ENCODE results near the gene C1orf167.
"Not testable (repeated sequence)": the region's sequence is repeated elsewhere in the genome, so short reads cannot be mapped to it uniquely, and the experiment has no call there.

The C1orf167 gene

GRCh38 chr1:11799099-11799498 is 37.1 kb downstream of the C1orf167 start:
- FAIRE-seq (no peak), DNase-seq (ENCODE audit: insufficient read length, low spot score) (no peak)
- TF ChIP-seq, protein P1, sequence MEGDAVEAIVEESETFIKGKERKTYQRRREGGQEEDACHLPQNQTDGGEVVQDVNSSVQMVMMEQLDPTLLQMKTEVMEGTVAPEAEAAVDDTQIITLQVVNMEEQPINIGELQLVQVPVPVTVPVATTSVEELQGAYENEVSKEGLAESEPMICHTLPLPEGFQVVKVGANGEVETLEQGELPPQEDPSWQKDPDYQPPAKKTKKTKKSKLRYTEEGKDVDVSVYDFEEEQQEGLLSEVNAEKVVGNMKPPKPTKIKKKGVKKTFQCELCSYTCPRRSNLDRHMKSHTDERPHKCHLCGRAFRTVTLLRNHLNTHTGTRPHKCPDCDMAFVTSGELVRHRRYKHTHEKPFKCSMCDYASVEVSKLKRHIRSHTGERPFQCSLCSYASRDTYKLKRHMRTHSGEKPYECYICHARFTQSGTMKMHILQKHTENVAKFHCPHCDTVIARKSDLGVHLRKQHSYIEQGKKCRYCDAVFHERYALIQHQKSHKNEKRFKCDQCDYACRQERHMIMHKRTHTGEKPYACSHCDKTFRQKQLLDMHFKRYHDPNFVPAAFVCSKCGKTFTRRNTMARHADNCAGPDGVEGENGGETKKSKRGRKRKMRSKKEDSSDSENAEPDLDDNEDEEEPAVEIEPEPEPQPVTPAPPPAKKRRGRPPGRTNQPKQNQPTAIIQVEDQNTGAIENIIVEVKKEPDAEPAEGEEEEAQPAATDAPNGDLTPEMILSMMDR (IDR thresholded peaks at IDR 0.05; ENCODE audit: insufficient read depth, missing control alignments), result no peak

DNA sequence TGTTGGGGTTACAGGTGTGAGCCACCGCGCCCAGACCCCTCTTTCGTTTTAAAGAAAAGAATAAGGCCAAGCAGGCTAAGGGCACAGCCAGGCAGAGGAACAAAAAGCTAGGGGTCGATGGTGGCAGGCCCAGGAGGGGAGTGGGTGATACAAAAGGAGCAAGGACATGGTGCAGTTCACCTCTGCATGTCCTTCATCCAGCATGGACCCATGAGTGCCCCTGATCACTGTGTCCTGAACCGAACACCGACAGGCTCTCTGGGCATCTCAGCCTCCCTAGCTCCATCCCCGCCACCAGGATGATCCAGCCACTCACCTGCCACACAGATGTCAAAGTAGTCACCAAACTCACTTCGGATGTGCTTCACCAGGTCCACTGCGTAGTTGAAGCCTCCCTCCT is 37.9 kb downstream of the C1orf167 start:
- FAIRE-seq (no peak), DNase-seq (ENCODE audit: insufficient read length, low spot score) (no peak)
- TF ChIP-seq, protein P1 (IDR thresholded peaks at IDR 0.05; ENCODE audit: insufficient read depth, missing control alignments), result no peak

- DNase-seq (ENCODE audit: insufficient read length, low spot score) (no peak), FAIRE-seq (no peak)
- TF ChIP-seq, protein P1 (IDR thresholded peaks at IDR 0.05; ENCODE audit: insufficient read depth, missing control alignments), result no peak
Observed at GRCh38 chr1:11800391-11800755, 38.4 kb downstream of the C1orf167 start.

DNA sequence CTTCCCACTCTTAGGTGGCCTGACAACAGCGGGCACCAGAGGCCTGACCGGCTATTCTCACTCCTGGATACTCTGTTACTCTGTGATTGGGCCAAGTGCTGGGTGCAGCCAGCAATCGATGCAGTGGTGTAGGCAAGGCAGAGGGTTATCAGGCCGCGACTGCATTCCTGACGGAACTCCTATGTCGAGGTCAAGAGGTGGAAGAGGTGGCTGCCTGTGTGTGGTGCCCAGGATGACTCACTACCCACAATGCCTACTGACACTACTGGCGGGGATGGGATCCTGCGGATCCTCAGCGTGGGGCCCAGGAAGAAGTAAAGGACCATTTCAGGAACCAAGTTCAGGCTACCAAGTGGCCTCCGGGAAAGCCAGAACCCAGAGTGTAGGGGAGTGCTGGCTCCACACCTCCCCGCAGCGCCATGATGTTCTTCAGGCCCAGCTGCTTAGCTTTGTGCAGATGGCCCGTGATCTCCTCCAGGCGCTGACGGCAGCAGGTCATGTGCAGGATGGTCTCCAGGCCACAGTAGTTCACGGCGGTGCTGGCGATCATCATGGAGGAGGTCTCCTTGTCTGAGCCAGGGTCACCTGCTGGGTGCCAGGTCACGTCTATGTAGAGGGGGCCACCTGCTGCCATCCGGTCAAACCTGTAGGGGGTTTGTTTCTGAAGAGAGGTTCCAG is 38.9 kb downstream of the C1orf167 start:
- FAIRE-seq, result no peak

DNA sequence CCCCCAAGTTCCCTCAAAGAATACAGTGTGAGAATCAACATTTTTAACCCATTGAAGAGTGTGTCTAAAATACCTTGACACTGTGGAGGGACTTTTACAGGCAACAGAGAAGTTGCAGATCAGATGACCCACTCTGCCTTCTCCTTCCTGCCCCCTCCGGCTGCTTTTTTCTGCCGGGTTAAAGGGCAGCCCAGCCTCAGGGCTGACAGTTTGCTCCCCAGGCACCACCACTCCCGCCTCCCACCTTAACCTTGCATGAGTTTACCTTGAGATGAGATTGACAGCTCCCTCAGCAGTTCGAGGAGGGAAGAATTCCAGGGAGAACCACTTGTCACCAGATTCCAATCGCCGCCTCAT is 40.6 kb downstream of the C1orf167 start:
- no peak for FAIRE-seq
- DNase-seq (ENCODE audit: insufficient read length, low spot score), result no peak
- TF ChIP-seq, protein P1 (IDR thresholded peaks at IDR 0.05; ENCODE audit: insufficient read depth, missing control alignments), result no peak

More for the DNA sequence above, 38.9 kb downstream of the C1orf167 start:
- DNase-seq (ENCODE audit: insufficient read length, low spot score), result no peak
- TF ChIP-seq, protein P1 (IDR thresholded peaks at IDR 0.05; ENCODE audit: insufficient read depth, missing control alignments), result no peak

DNA sequence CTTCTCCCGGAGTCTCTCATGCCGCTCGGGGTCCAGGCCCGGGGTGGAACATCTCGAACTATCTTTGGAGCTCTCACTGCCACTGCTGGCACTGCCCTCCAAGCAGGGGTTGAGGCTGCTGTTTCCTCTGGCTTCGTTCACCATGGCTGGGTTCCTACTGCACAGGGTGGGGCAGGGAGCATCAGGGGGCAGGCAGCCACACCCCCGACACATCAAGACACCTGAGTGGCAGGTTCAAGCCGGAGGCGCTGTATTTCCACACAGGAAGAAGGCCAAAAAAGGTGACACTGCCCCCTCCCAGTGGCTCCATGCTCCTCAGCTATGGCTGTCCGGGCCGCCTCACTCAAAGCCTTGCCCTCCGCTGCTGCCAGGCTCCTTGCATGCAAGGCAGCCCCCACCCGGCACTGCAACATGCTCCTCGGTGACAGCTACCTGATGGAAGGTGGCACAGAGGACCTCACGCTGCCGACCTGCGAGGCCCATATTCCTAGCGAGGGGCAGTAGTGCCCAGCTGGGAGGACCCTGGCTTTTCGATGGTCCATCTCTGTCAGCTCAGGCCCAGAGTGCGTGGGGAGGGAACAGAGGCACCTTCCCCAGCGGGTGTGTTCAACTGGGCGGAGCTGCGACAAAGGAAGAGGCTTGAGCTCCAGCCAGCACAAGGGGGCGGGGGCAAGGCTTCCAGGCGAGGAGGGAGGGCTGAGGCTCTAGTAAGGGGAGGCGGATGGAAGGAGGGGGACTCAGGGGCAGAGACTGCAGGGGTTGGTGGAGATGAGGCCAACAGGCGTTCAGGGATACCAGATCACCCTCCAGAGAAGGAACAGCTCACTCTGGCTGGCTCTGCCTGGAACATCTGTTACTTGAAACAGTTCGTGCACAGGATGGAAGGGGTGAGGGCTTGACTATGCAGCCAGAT is 41.2 kb downstream of the C1orf167 start:
- TF ChIP-seq, protein P1 (IDR thresholded peaks at IDR 0.05; ENCODE audit: insufficient read depth, missing control alignments), result no peak
- no peak for FAIRE-seq
- no peak for DNase-seq (ENCODE audit: insufficient read length, low spot score)

GRCh38 chr1:11803924-11804665 is 42.1 kb downstream of the C1orf167 start:
- FAIRE-seq; DNase-seq (ENCODE audit: insufficient read length, low spot score): not testable (repeated sequence)
